ENCODE measurements around the gene SOWAHA. TPM values are rescaled to one million over a fixed set of nuclear protein-coding genes. Genes with fewer than 3 reads are reported as not detected.

The SOWAHA gene
- total RNA-seq, 1 experiment from 2014 or later = 0.20 TPM

DNA sequence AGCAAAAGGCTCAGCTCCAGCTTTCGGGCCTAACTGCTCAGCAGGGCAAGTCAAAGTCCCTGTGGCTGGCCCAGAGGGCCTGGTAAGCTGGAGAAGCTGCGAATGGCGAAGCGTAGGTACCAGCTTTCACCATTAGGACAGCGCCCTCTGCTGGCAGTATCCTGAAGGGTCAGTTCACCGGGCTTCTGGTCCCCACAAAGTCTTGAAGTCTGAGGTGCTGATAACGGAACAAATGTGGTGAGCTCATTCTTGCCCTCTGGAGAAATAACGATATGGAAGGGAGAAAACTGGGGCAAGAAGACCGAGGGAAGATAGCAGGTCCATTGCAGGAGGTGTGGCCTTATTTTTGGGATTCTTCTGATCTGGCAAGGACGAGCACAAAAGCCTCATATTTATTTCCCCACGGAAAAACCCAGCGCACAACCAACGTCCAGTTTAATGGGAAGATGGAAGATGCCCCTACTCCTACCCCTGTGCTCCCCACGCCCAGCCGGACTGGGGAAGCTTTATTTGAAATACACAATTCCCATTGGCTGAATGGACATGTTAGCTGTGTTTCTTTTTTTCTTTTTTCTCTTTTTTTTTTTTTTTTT lies 7.2 kb downstream of the SOWAHA start:
- Histone ChIP-seq H3T11ph (ENCODE audit: low read length) (no peak overlapping the region), H3K4me2 (ENCODE audit: insufficient read depth, insufficient read length, low read length) (no peak overlapping the region), H3K18ac (ENCODE audit: insufficient read length, low read depth, low read length) (no peak overlapping the region), H2BK15ac (ENCODE audit: low read depth, low read length) (no peak overlapping the region), H2AFZ (ENCODE audit: low read length) (no peak overlapping the region), H2BK5ac (ENCODE audit: insufficient read length, low read length) (no peak overlapping the region), H3K4me1 (ENCODE audit: insufficient read depth, low read length) (peaks cover 3% of the 10 kb centered on the region), H3K79me1 (ENCODE audit: insufficient read depth, low read depth, low read length, poor library complexity, severe bottlenecking) (no peaks in the 10 kb centered on the region), H2BK120ac (ENCODE audit: low read depth, low read length, poor library complexity, severe bottlenecking) (no peak overlapping the region), H3K23me2 (ENCODE audit: insufficient read length, low read depth, low read length, poor library complexity, severe bottlenecking) (peaks cover 8% of the 10 kb centered on the region), H3K27me3 (ENCODE audit: insufficient read depth, low read length) (peaks cover 9% of the 10 kb centered on the region; the same call in 1 of the 2 replicates), H3K4ac (ENCODE audit: low read depth, low read length) (no peak overlapping the region), H4K5ac (ENCODE audit: insufficient read length, low read depth, low read length) (no peak overlapping the region), H3K9me3 (ENCODE audit: control insufficient read depth, low read depth, low read length) (no peaks in the 10 kb centered on the region), H3K27ac (ENCODE audit: insufficient read length, low read depth, low read length) (no peak overlapping the region), H3K79me2 (ENCODE audit: insufficient read depth, low read length) (no peaks in the 10 kb centered on the region), H4K20me1 (ENCODE audit: control insufficient read depth, insufficient read depth, insufficient read length) (no peaks in the 10 kb centered on the region), H2BK20ac (ENCODE audit: low read depth, low read length, poor library complexity, severe bottlenecking) (no peak overlapping the region), H2BK12ac (ENCODE audit: insufficient read length, low read depth, low read length) (no peak overlapping the region), H3K56ac (ENCODE audit: insufficient read length, low read depth, low read length) (no peak overlapping the region), H3K14ac (ENCODE audit: insufficient read depth, low read length) (no peak overlapping the region), H3K23ac (ENCODE audit: insufficient read length, low read depth, low read length) (no peak overlapping the region), H3K9ac (ENCODE audit: extremely low read depth, insufficient read length, low read length) (no peak overlapping the region), H2AK5ac (ENCODE audit: insufficient read length, low read length) (no peak overlapping the region), H4K91ac (ENCODE audit: insufficient read length, low read depth, low read length) (no peak overlapping the region), H4K8ac (replicated peaks; ENCODE audit: insufficient read length, low read depth, low read length) (no peak overlapping the region)
- H3K36me3 Mint-ChIP-seq (ENCODE audit: insufficient read depth in 1 of 3, low read depth in 3 of 3) = peaks cover 3 to 6% (median 4%) of the 10 kb centered on the region in 3 experiments
- no peak overlapping the region for H3K27ac Mint-ChIP-seq
- peaks cover 70% of the 10 kb centered on the region for H3K27me3 Mint-ChIP-seq (ENCODE audit: low read depth)
- DNase-seq = peak; percentile 92
- H3K4me3 Mint-ChIP-seq = no peak overlapping the region
- TF ChIP-seq, protein P1, sequence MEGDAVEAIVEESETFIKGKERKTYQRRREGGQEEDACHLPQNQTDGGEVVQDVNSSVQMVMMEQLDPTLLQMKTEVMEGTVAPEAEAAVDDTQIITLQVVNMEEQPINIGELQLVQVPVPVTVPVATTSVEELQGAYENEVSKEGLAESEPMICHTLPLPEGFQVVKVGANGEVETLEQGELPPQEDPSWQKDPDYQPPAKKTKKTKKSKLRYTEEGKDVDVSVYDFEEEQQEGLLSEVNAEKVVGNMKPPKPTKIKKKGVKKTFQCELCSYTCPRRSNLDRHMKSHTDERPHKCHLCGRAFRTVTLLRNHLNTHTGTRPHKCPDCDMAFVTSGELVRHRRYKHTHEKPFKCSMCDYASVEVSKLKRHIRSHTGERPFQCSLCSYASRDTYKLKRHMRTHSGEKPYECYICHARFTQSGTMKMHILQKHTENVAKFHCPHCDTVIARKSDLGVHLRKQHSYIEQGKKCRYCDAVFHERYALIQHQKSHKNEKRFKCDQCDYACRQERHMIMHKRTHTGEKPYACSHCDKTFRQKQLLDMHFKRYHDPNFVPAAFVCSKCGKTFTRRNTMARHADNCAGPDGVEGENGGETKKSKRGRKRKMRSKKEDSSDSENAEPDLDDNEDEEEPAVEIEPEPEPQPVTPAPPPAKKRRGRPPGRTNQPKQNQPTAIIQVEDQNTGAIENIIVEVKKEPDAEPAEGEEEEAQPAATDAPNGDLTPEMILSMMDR (conservative IDR thresholded peaks at IDR 0.05) = peak; percentile 94
- H3K4me1 Mint-ChIP-seq = peaks cover 9 to 19% of the 10 kb centered on the region in 2 experiments
- H3K9me3 Mint-ChIP-seq = no peaks in the 10 kb centered on the region; a peak in 1 of 5 replicates
- no CpG with 5 or more reads among the region's 15 CpGs for WGBS (ENCODE audit: extremely low coverage, insufficient read length, low lambda C conversion rate)
